Measurements from ENCODE around the gene EMILIN3. TPM values are rescaled to one million over a fixed set of nuclear protein-coding genes. Genes with fewer than 3 reads are reported as not detected.

EMILIN3 gene
- total and polyA plus RNA-seq, 2 donors (not counting 3 experiments of a cell fraction or from before 2014, with no cell fraction given), result 0.15 TPM; not detected in 1

DNA sequence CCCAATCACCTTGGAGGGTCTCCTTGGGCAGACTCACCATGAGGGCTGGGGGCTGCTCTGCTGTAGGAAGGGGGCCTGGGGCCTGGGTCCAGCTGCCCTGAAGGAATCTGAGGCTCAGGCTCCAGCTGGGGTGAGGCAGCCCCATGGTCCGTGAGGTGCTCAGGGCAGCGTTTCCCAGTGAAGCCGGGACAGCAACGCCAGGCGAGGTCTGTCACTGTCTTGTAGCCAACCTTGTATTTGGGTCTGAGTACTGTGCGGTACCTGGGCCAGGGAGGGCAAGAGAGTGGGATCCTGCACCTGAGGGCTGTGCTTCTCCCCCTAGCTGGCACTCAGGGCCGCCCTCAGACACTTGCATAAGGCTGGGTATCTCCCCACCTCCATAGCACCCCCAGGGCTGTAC is 3.0 kb downstream of the EMILIN3 start:
- CTCF ChIA-PET, result interaction anchor here (1.5 kb wide), 1 partner anchor 191 kb away, joined by 8 read pairs; no protein-coding TSS in a partner anchor
- FAIRE-seq (no peak), DNase-seq (ENCODE audit: low read depth, low spot score) (no peak)
- dilution Hi-C loops (cut with MboI; ENCODE audit: extremely low pct_ligation_motif_present, low sequenced_read_pairs) (no loop called here), intact Hi-C loops (cut with micrococcal nuclease) (no loop called here)
- Histone ChIP-seq H3K27me3 (ENCODE audit: control insufficient read depth in 2 of 2, insufficient read depth in 2 of 2, low read length in 2 of 2) (peaks cover 24 to 34% of the 10 kb centered on the region in 2 experiments), H3K36me3 (ENCODE audit: control insufficient read depth in 2 of 2, extremely low read depth in 1 of 2, insufficient read depth in 2 of 2, low read length in 2 of 2) (no peaks in the 10 kb centered on the region), H3K9ac (replicated peaks; ENCODE audit: extremely low read depth, insufficient read depth, low read length) (no peak overlapping the region), H3K27ac (ENCODE audit: insufficient read depth, low read depth, low read length) (no peak overlapping the region), H3K4me3 (replicated peaks in 1 of 3; ENCODE audit: insufficient read depth in 1 of 3, low read depth in 1 of 3, low read length in 3 of 3) (no peak overlapping the region), H3K9me1 (replicated peaks; ENCODE audit: control insufficient read depth, extremely low read depth, insufficient read depth, low read length) (no peaks in the 10 kb centered on the region), H2AFZ (ENCODE audit: low read depth, low read length) (no peak overlapping the region), H3K9me3 (replicated peaks; ENCODE audit: control insufficient read depth, insufficient read depth, low read length) (no peaks in the 10 kb centered on the region), H3K79me2 (ENCODE audit: control insufficient read depth, insufficient read depth, low read length) (no peaks in the 10 kb centered on the region), H3K4me1 (ENCODE audit: control insufficient read depth, extremely low read depth, insufficient read depth, low read length) (no peaks in the 10 kb centered on the region), H4K20me1 (replicated peaks; ENCODE audit: control insufficient read depth, extremely low read depth, insufficient read depth, low read length) (no peaks in the 10 kb centered on the region), H3K4me2 (ENCODE audit: insufficient read depth, low read length) (no peak overlapping the region)
- POLR2A ChIA-PET, result no interaction called here
- TF ChIP-seq, protein P1, sequence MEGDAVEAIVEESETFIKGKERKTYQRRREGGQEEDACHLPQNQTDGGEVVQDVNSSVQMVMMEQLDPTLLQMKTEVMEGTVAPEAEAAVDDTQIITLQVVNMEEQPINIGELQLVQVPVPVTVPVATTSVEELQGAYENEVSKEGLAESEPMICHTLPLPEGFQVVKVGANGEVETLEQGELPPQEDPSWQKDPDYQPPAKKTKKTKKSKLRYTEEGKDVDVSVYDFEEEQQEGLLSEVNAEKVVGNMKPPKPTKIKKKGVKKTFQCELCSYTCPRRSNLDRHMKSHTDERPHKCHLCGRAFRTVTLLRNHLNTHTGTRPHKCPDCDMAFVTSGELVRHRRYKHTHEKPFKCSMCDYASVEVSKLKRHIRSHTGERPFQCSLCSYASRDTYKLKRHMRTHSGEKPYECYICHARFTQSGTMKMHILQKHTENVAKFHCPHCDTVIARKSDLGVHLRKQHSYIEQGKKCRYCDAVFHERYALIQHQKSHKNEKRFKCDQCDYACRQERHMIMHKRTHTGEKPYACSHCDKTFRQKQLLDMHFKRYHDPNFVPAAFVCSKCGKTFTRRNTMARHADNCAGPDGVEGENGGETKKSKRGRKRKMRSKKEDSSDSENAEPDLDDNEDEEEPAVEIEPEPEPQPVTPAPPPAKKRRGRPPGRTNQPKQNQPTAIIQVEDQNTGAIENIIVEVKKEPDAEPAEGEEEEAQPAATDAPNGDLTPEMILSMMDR (IDR thresholded peaks at IDR 0.05; ENCODE audit: extremely low read depth in 1 of 2, insufficient read depth in 1 of 2, low read depth in 1 of 2, low read length in 2 of 2), result no peak
- TF ChIP-seq GATA2 (IDR thresholded peaks at IDR 0.05; ENCODE audit: insufficient read depth, insufficient read length, low read depth, low read length) (no peak), MYC (IDR thresholded peaks at IDR 0.05; ENCODE audit: low read depth, low read length) (no peak), POLR2A (IDR thresholded peaks at IDR 0.05; ENCODE audit: low read depth, low read length) (no peak), FOS (IDR thresholded peaks at IDR 0.05; ENCODE audit: borderline replicate concordance, insufficient read depth, low read length) (no peak), JUN (IDR thresholded peaks at IDR 0.05; ENCODE audit: borderline replicate concordance, insufficient read depth, insufficient read length, low read depth) (no peak), EZH2 (IDR thresholded peaks at IDR 0.05; ENCODE audit: borderline replicate concordance, low read depth, low read length, severe bottlenecking) (no peak), POLR2AphosphoS5 (IDR thresholded peaks at IDR 0.05; ENCODE audit: insufficient read depth, low read depth, low read length) (no peak)
- TF ChIP-seq, protein P2, sequence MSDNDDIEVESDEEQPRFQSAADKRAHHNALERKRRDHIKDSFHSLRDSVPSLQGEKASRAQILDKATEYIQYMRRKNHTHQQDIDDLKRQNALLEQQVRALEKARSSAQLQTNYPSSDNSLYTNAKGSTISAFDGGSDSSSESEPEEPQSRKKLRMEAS (IDR thresholded peaks at IDR 0.05; ENCODE audit: insufficient read depth, insufficient read length), result no peak
- BruUV-seq (replicated peaks), result no TSS peak
